Liver (tissue), 3 donors: ENCODE data around the gene MARCHF7.

Experiments
- FOXA1 ChIP-seq: IDR thresholded peaks from 2 replicates; pipeline ENCODE4 v1.6.1; 2016; ENCODE audit warnings: antibody characterized with exemption
- RAD21 ChIP-seq, 2 donors: IDR thresholded peaks; 2 replicates each; pipeline ENCODE4 v1.6.1; 2016; ENCODE audit warnings: antibody characterized with exemption in 2 of 2, mild to moderate bottlenecking in 2 of 2
- SP1 ChIP-seq: IDR thresholded peaks from 2 replicates; pipeline ENCODE4 v1.6.1; 2018; ENCODE audit warnings: antibody characterized with exemption, mild to moderate bottlenecking
- TAF1 ChIP-seq: conservative IDR thresholded peaks from 2 replicates; pipeline ENCODE4 v1.6.1; 2016; ENCODE audit warnings: antibody characterized with exemption, mild to moderate bottlenecking
- TF ChIP-seq, protein P1 (sequence below): fragments of 150-350 bp; IDR thresholded peaks from 2 replicates; pipeline ENCODE4 v1.5.1; 2017; ENCODE audit warnings: improper control_type of control experiment, low read depth, low read length; ENCODE audit not compliant: missing input control
- TF ChIP-seq, protein P2 (sequence below): IDR thresholded peaks from 2 replicates; pipeline ENCODE4 v1.6.1; 2016; ENCODE audit warnings: antibody characterized with exemption
- TF ChIP-seq, protein P3 (sequence below): IDR thresholded peaks from 2 replicates; pipeline ENCODE4 v1.6.1; 2016; ENCODE audit warnings: antibody characterized with exemption, mild to moderate bottlenecking
- donor health status: healthy.
- donor health status: healthy.

DNA sequence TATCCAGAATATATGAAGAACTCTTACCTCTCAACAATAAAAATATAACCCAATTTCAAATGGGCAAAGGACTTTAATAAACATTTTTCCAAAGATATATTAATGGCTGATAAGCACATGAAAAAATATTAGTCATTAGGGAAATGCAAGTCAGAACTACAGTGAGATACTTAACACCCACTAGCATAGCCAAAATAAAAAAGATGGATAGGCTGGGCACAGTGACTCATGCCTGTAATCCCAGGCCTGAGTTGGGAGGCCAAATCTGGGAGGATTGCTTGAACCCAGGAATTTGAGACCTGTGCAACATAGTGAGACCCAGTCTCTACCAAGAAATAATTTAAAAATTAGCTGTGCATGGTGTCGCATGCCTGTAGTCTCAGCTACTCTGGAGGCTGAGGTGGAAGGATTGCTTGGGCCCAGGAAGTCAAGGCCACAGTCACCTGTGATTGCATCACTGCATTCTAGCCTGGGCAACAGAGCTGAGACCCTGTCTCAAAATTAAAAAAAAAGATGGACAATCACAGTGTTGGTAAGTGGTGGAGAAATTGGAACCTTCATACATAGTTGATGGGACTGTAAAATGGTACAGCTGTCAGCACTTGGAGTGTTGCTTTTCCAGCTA lies 25.1 kb downstream of the MARCHF7 start:
- TF ChIP-seq, protein P1, sequence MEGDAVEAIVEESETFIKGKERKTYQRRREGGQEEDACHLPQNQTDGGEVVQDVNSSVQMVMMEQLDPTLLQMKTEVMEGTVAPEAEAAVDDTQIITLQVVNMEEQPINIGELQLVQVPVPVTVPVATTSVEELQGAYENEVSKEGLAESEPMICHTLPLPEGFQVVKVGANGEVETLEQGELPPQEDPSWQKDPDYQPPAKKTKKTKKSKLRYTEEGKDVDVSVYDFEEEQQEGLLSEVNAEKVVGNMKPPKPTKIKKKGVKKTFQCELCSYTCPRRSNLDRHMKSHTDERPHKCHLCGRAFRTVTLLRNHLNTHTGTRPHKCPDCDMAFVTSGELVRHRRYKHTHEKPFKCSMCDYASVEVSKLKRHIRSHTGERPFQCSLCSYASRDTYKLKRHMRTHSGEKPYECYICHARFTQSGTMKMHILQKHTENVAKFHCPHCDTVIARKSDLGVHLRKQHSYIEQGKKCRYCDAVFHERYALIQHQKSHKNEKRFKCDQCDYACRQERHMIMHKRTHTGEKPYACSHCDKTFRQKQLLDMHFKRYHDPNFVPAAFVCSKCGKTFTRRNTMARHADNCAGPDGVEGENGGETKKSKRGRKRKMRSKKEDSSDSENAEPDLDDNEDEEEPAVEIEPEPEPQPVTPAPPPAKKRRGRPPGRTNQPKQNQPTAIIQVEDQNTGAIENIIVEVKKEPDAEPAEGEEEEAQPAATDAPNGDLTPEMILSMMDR = no peak
- TF ChIP-seq FOXA1 (no peak), RAD21 (IDR thresholded peaks at IDR 0.05) (no peak), TAF1 (no peak), SP1 (no peak)
- TF ChIP-seq, protein P2, sequence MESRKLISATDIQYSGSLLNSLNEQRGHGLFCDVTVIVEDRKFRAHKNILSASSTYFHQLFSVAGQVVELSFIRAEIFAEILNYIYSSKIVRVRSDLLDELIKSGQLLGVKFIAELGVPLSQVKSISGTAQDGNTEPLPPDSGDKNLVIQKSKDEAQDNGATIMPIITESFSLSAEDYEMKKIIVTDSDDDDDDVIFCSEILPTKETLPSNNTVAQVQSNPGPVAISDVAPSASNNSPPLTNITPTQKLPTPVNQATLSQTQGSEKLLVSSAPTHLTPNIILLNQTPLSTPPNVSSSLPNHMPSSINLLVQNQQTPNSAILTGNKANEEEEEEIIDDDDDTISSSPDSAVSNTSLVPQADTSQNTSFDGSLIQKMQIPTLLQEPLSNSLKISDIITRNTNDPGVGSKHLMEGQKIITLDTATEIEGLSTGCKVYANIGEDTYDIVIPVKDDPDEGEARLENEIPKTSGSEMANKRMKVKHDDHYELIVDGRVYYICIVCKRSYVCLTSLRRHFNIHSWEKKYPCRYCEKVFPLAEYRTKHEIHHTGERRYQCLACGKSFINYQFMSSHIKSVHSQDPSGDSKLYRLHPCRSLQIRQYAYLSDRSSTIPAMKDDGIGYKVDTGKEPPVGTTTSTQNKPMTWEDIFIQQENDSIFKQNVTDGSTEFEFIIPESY = no peak
- TF ChIP-seq, protein P3, sequence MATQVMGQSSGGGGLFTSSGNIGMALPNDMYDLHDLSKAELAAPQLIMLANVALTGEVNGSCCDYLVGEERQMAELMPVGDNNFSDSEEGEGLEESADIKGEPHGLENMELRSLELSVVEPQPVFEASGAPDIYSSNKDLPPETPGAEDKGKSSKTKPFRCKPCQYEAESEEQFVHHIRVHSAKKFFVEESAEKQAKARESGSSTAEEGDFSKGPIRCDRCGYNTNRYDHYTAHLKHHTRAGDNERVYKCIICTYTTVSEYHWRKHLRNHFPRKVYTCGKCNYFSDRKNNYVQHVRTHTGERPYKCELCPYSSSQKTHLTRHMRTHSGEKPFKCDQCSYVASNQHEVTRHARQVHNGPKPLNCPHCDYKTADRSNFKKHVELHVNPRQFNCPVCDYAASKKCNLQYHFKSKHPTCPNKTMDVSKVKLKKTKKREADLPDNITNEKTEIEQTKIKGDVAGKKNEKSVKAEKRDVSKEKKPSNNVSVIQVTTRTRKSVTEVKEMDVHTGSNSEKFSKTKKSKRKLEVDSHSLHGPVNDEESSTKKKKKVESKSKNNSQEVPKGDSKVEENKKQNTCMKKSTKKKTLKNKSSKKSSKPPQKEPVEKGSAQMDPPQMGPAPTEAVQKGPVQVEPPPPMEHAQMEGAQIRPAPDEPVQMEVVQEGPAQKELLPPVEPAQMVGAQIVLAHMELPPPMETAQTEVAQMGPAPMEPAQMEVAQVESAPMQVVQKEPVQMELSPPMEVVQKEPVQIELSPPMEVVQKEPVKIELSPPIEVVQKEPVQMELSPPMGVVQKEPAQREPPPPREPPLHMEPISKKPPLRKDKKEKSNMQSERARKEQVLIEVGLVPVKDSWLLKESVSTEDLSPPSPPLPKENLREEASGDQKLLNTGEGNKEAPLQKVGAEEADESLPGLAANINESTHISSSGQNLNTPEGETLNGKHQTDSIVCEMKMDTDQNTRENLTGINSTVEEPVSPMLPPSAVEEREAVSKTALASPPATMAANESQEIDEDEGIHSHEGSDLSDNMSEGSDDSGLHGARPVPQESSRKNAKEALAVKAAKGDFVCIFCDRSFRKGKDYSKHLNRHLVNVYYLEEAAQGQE = no peak
